Smooth muscle cell of the brain vasculature (primary cell): Measurements from ENCODE around the gene SFT2D1.

ENCODE experiments used
- DNase-seq: peaks from one replicate; pipeline ENCODE4 v3.0.0-alpha.2; 2012; ENCODE audit warnings: low read depth, low spot score

SFT2D1 gene

GRCh38 chr6:166334878-166335277, 7.5 kb downstream of the SFT2D1 start:
- DNase-seq, result no peak

GRCh38 chr6:166333172-166333995, 9.0 kb downstream of the SFT2D1 start:
- no peak for DNase-seq

GRCh38 chr6:166331503-166332415, 10.6 kb downstream of the SFT2D1 start:
- DNase-seq, result no peak

GRCh38 chr6:166330612-166331011, 11.7 kb downstream of the SFT2D1 start:
- no peak for DNase-seq

- DNase-seq, result no peak
Observed at GRCh38 chr6:166325383-166326042, 16.8 kb downstream of the SFT2D1 start.

GRCh38 chr6:166323395-166323794, 18.9 kb downstream of the SFT2D1 start:
- no peak for DNase-seq

- DNase-seq, result no peak
Observed at GRCh38 chr6:166318649-166319600, 23.4 kb downstream of the SFT2D1 start.

GRCh38 chr6:166318227-166318626, 24.1 kb downstream of the SFT2D1 start:
- no peak for DNase-seq

- no peak for DNase-seq
Observed at GRCh38 chr6:166317261-166318212, 24.8 kb downstream of the SFT2D1 start.

- no peak for DNase-seq
Observed at GRCh38 chr6:166315436-166315835, 26.9 kb downstream of the SFT2D1 start.

- no peak for DNase-seq
Observed at GRCh38 chr6:166314454-166314853, 27.9 kb downstream of the SFT2D1 start.

- DNase-seq, result no peak
Observed at GRCh38 chr6:166313255-166314070, 28.9 kb downstream of the SFT2D1 start.

GRCh38 chr6:166312832-166313231, 29.5 kb downstream of the SFT2D1 start:
- DNase-seq, result no peak

GRCh38 chr6:166310634-166311033, 31.7 kb downstream of the SFT2D1 start:
- DNase-seq, result no peak

- DNase-seq, result no peak
Observed at GRCh38 chr6:166309977-166310376, 32.4 kb downstream of the SFT2D1 start.

- no peak for DNase-seq
Observed at GRCh38 chr6:166308769-166309589, 33.4 kb downstream of the SFT2D1 start.

- DNase-seq, result no peak
Observed at GRCh38 chr6:166308033-166308768, 34.1 kb downstream of the SFT2D1 start, which contains the start of gene PRR18. Gene PRR18, minus strand, starts transcription at chr6:166308392. Its CDS starts 250 bp downstream, at chr6:166308142.
